8988T (cell line): Measurements from ENCODE around the gene SULT1C2.
A peak's percentile ranks its signal among the peaks of the same experiment; 100 is the strongest.
"Not testable (repeated sequence)": the region's sequence is repeated elsewhere in the genome, so short reads cannot be mapped to it uniquely, and the experiment has no call there.

Experiments
- DNase-seq: peaks from one replicate; pipeline ENCODE4 v3.0.0; 2011

The SULT1C2 gene

GRCh38 chr2:108288534-108289106 lies at the start of gene SULT1C2:
SULT1C2 (plus strand) TSS chr2:108288895; CDS start chr2:108293668, 4,773 bp downstream.
- DNase-seq = no peak

GRCh38 chr2:108239786-108240185 lies 48.9 kb upstream of the SULT1C2 start, which contains the start of gene SULT1C3:
SULT1C3 (plus strand) TSS chr2:108239968; CDS start chr2:108247195, 7,227 bp downstream.
- no peak for DNase-seq

- DNase-seq = no peak
These were observed 47.7 kb upstream of the SULT1C2 start for GRCh38 chr2:108240966-108241365.

GRCh38 chr2:108243566-108243965 lies 45.1 kb upstream of the SULT1C2 start:
- DNase-seq = no peak

- DNase-seq = no peak
These were observed 43.9 kb upstream of the SULT1C2 start for GRCh38 chr2:108244667-108245414.

GRCh38 chr2:108253106-108253505 lies 35.6 kb upstream of the SULT1C2 start:
- no peak for DNase-seq

GRCh38 chr2:108257757-108258331 lies 30.9 kb upstream of the SULT1C2 start:
- no peak for DNase-seq

- DNase-seq = no peak
These were observed 27.9 kb upstream of the SULT1C2 start for GRCh38 chr2:108260773-108261172.

- DNase-seq = no peak
These were observed 26.7 kb upstream of the SULT1C2 start for GRCh38 chr2:108262036-108262435.

GRCh38 chr2:108263401-108263800 lies 25.3 kb upstream of the SULT1C2 start:
- no peak for DNase-seq

GRCh38 chr2:108266218-108266617 lies 22.5 kb upstream of the SULT1C2 start:
- no peak for DNase-seq

- no peak for DNase-seq
These were observed 21.6 kb upstream of the SULT1C2 start for GRCh38 chr2:108267101-108267500.

GRCh38 chr2:108268001-108268400 lies 20.7 kb upstream of the SULT1C2 start:
- DNase-seq = no peak

GRCh38 chr2:108270346-108270745 lies 18.3 kb upstream of the SULT1C2 start:
- no peak for DNase-seq

- DNase-seq = no peak
These were observed 17.8 kb upstream of the SULT1C2 start for GRCh38 chr2:108270768-108271506.

- DNase-seq = peak; percentile 24
These were observed 16.9 kb upstream of the SULT1C2 start for GRCh38 chr2:108271691-108272253.

GRCh38 chr2:108278631-108279030 lies 10.1 kb upstream of the SULT1C2 start:
- DNase-seq = no peak

- no peak for DNase-seq
These were observed 9.2 kb upstream of the SULT1C2 start for GRCh38 chr2:108279468-108279867.

GRCh38 chr2:108280466-108280865 lies 8.2 kb upstream of the SULT1C2 start:
- DNase-seq = no peak

GRCh38 chr2:108284566-108284965 lies 4.1 kb upstream of the SULT1C2 start:
- DNase-seq = not testable (repeated sequence)

- DNase-seq = no peak
These were observed 3.1 kb upstream of the SULT1C2 start for GRCh38 chr2:108285616-108286015.

- no peak for DNase-seq
These were observed 1.5 kb upstream of the SULT1C2 start for GRCh38 chr2:108287169-108287568.

- no peak for DNase-seq
These were observed 5.2 kb downstream of the SULT1C2 start for GRCh38 chr2:108293850-108294249.
